Keratinocyte (primary cell): ENCODE measurements around the gene CHERP. TPM values are rescaled to one million over a fixed set of nuclear protein-coding genes. Genes with fewer than 3 reads are reported as not detected.

Experiments used
- DNase-seq: peaks from one replicate; pipeline ENCODE4 v3.0.0-alpha.2; 2011; ENCODE audit warnings: low read depth, missing footprints, low spot score
- FAIRE-seq: peaks from 2 replicates; lab custom pipeline; 2011; peaks lifted over from hg19 to GRCh38; lab: Jason Lieb, UNC
- H2AFZ ChIP-seq: 2 replicates; pipeline ENCODE4 v1.6.0; 2012; ENCODE audit warnings: low read length, control low read depth, inconsistent platforms; ENCODE audit not compliant: control insufficient read depth
- H3K27ac ChIP-seq: 2 replicates; pipeline ENCODE4 v1.5.1; 2011; ENCODE audit warnings: low read length; ENCODE audit not compliant: control insufficient read depth, insufficient read depth
- H3K27me3 ChIP-seq: 3 replicates; pipeline ENCODE4 v1.6.0; 2011; ENCODE audit warnings: low read length; ENCODE audit not compliant: control insufficient read depth, insufficient read depth; ENCODE audit errors: extremely low read depth
- H3K36me3 ChIP-seq, 2 experiments: 2 replicates in 1 of 2; 3 replicates in 1 of 2; pipeline ENCODE4 v1.5.1; 2011; ENCODE audit warnings: low read length in 2 of 2, mild to moderate bottlenecking in 1 of 2; ENCODE audit not compliant: control insufficient read depth in 2 of 2, insufficient read depth in 2 of 2; ENCODE audit errors: extremely low read depth in 1 of 2
- H3K4me1 ChIP-seq: 3 replicates; pipeline ENCODE4 v1.5.1; 2011; ENCODE audit warnings: low read length; ENCODE audit not compliant: control insufficient read depth, insufficient read depth; ENCODE audit errors: extremely low read depth
- H3K4me2 ChIP-seq: 3 replicates; pipeline ENCODE4 v1.6.0; 2011; ENCODE audit warnings: low read depth, low read length; ENCODE audit not compliant: control insufficient read depth, insufficient read depth; ENCODE audit errors: extremely low read depth
- H3K4me3 ChIP-seq, 3 experiments: fragments of 200-600 bp in 1 of 3; sonication (generic) in 1 of 3; 2 replicates in 2 of 3; 3 replicates in 1 of 3; pipeline ENCODE4 v1.5.1; 2011 to 2016; ENCODE audit warnings: low read length in 3 of 3, mild to moderate bottlenecking in 3 of 3, control low read depth in 2 of 3, inconsistent platforms in 1 of 3, low read depth in 1 of 3, mixed read lengths in 1 of 3, mixed run types in 1 of 3, moderate library complexity in 1 of 3; ENCODE audit not compliant: control insufficient read depth in 2 of 3, insufficient read depth in 2 of 3; ENCODE audit errors: extremely low read depth in 1 of 3
- H3K79me2 ChIP-seq: 2 replicates; pipeline ENCODE4 v1.6.0; 2012; ENCODE audit warnings: low read length; ENCODE audit not compliant: control insufficient read depth, insufficient read depth
- H3K9ac ChIP-seq: 3 replicates; pipeline ENCODE4 v1.6.0; 2011; ENCODE audit warnings: low read length; ENCODE audit not compliant: control insufficient read depth, insufficient read depth; ENCODE audit errors: extremely low read depth
- H3K9me1 ChIP-seq: 3 replicates; pipeline ENCODE4 v1.6.0; 2011; ENCODE audit warnings: low read length; ENCODE audit not compliant: control insufficient read depth, insufficient read depth; ENCODE audit errors: extremely low read depth
- H3K9me3 ChIP-seq: 2 replicates; pipeline ENCODE4 v1.5.1; 2012; ENCODE audit warnings: low read depth, low read length; ENCODE audit not compliant: control insufficient read depth
- H4K20me1 ChIP-seq: 3 replicates; pipeline ENCODE4 v1.6.0; 2011; ENCODE audit warnings: low read length; ENCODE audit not compliant: control insufficient read depth, insufficient read depth; ENCODE audit errors: extremely low read depth
- EZH2 ChIP-seq: IDR thresholded peaks from one replicate; pipeline ENCODE4 v1.6.1; 2012; ENCODE audit warnings: inconsistent platforms, mild to moderate bottlenecking, low read length, moderate library complexity
- dilution Hi-C: fragments of 300-500 bp; cut with MboI; formaldehyde crosslinking; loops from one replicate; pipeline ENCODE4 v1.7.0; 2020; ENCODE audit warnings: low sequenced_read_pairs; ENCODE audit not compliant: extremely low pct_ligation_motif_present
- polyA plus RNA-seq, 5 experiments: library from polyadenylated mRNA; depleted of rRNA in 3 of 5; stranded (reverse) in 3 of 5; stranded (forward) in 1 of 5; unstranded in 1 of 5; fragments of >200 nt; gene quantifications; 1 replicate in 1 of 5; 2 replicates in 3 of 5; 3 replicates in 1 of 5; pipeline versions ENCODE4 v1.2.1 to v1.2.3, GENCODE V29; 2011 to 2012; ENCODE audit warnings: missing spikeins in 2 of 5, low read depth in 1 of 5, low replicate concordance in 1 of 5
- TF ChIP-seq, protein P1 (sequence below), 3 experiments: IDR thresholded peaks in 1 of 3; conservative IDR thresholded peaks in 1 of 3; optimal IDR thresholded peaks in 1 of 3; 2 replicates in 2 of 3; 3 replicates in 1 of 3; pipeline versions ENCODE3 to v1.5.1; 2011; ENCODE audit warnings: low read length in 3 of 3, mild to moderate bottlenecking in 3 of 3, moderate library complexity in 2 of 3, control low read depth in 1 of 3, inconsistent platforms in 1 of 3; ENCODE audit not compliant: insufficient read depth in 2 of 3; ENCODE audit errors: extremely low read depth in 1 of 3

Gene CHERP
- polyA plus RNA-seq, 1 donor (not counting 4 experiments of a cell fraction or from before 2014, with no cell fraction given), result 3.6 TPM

DNA sequence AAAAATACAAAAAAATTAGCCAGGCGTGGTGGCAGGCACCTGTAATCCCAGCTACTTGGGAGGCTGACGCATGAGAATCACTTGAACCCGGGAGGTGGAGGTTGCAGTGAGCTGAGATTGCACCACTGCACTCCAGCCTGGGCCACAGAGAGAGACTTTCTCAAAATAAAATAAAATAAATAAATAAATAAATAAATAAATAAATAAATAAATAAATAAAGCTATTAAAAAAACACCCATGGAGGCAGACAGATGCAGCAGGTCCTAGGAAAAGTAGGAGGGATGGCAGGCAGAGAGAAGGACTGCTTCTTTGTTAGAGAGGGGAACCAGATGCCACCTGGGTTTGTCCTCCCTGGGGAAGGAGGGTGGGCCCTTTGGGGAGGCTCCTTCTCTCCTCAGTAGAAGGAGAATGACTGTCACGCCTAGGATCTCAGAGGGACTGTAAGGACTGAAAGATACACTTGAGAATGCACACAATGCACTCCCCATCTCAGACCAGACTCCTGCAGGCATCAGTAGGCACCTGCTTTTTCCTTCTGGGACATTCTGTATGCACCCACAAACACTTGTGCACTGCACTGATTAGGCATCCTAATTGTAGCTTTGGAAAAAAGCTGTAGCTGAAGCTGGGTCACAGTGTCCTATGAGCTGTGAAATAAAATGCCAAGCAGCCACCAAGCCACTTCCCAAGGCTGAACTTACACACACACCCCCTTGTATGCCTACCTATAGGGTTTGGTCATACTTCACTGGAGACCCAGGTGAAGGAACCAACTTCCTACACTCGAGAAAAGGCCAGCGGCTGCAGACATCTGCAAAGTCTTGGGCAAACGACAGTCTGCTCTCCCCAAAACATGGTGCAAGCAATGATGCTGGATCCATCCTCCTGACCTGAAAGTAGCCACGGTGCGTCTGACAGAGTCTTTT, 48.9 kb upstream of the CHERP start:
- Histone ChIP-seq H3K27me3 (no peaks in the 10 kb centered on the region), H3K4me3 (no peak overlapping the region), H3K9ac (no peak overlapping the region), H3K79me2 (peaks cover 94% of the 10 kb centered on the region), H3K9me1 (peaks cover 23% of the 10 kb centered on the region), H3K27ac (no peak overlapping the region), H3K4me2 (no peak overlapping the region), H3K4me1 (peaks cover 39% of the 10 kb centered on the region), H3K9me3 (no peaks in the 10 kb centered on the region), H2AFZ (no peak overlapping the region), H4K20me1 (peaks cover 40% of the 10 kb centered on the region), H3K36me3 (peaks cover 3 to 7% of the 10 kb centered on the region in 2 experiments)
- dilution Hi-C loops, result no loop called here
- TF ChIP-seq, protein P1, sequence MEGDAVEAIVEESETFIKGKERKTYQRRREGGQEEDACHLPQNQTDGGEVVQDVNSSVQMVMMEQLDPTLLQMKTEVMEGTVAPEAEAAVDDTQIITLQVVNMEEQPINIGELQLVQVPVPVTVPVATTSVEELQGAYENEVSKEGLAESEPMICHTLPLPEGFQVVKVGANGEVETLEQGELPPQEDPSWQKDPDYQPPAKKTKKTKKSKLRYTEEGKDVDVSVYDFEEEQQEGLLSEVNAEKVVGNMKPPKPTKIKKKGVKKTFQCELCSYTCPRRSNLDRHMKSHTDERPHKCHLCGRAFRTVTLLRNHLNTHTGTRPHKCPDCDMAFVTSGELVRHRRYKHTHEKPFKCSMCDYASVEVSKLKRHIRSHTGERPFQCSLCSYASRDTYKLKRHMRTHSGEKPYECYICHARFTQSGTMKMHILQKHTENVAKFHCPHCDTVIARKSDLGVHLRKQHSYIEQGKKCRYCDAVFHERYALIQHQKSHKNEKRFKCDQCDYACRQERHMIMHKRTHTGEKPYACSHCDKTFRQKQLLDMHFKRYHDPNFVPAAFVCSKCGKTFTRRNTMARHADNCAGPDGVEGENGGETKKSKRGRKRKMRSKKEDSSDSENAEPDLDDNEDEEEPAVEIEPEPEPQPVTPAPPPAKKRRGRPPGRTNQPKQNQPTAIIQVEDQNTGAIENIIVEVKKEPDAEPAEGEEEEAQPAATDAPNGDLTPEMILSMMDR (optimal IDR thresholded peaks at IDR 0.05 in 1 of 3, IDR thresholded peaks at IDR 0.05 in 1 of 3, conservative IDR thresholded peaks at IDR 0.05 in 1 of 3; ENCODE audit: extremely low read depth in 1 of 3, insufficient read depth in 2 of 3, low read length in 3 of 3), result no peak
- no peak for TF ChIP-seq EZH2
- DNase-seq (no peak), FAIRE-seq (no peak)

DNA sequence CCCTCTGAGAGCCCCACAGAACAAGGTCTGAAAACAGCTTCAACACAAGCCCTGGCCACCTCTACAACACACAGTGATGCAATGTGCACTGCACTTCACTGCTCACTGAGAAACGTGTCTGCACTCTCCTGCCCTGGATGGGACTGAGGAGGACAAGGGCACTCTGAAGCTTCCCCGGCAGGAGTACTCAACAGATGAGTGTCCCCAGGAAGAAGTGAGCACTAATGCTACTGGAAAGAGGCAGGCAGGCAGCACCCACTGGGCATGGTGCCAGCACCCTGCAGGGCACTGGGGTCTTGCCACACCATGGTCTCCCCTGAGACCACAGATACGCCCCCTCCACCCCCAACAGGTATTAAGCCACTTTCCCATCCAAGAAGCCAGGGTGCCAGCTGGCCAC, 47.7 kb upstream of the CHERP start:
- no peak overlapping the region for H3K9ac ChIP-seq
- no peak overlapping the region for H3K27ac ChIP-seq
- dilution Hi-C loops, result no loop called here
- H2AFZ ChIP-seq, result no peak overlapping the region
- H3K4me2 ChIP-seq, result no peak overlapping the region
- peaks cover 32% of the 10 kb centered on the region for H4K20me1 ChIP-seq
- peaks cover 30% of the 10 kb centered on the region for H3K9me1 ChIP-seq
- H3K36me3 ChIP-seq, result peaks cover 3 to 9% of the 10 kb centered on the region in 2 experiments
- H3K9me3 ChIP-seq, result no peaks in the 10 kb centered on the region
- H3K27me3 ChIP-seq, result no peaks in the 10 kb centered on the region
- H3K4me1 ChIP-seq, result peaks cover 51% of the 10 kb centered on the region
- no peak overlapping the region for H3K4me3 ChIP-seq
- peaks cover 94% of the 10 kb centered on the region for H3K79me2 ChIP-seq
- FAIRE-seq (no peak), DNase-seq (no peak)
- TF ChIP-seq EZH2, result no peak
- TF ChIP-seq, protein P1 (optimal IDR thresholded peaks at IDR 0.05 in 1 of 3, IDR thresholded peaks at IDR 0.05 in 1 of 3, conservative IDR thresholded peaks at IDR 0.05 in 1 of 3; ENCODE audit: extremely low read depth in 1 of 3, insufficient read depth in 2 of 3, low read length in 3 of 3), result no peak
